Measurements from ENCODE around the gene BCKDK. TPM values are rescaled to one million over a fixed set of nuclear protein-coding genes. Genes with fewer than 3 reads are reported as not detected.

BCKDK gene
- total and polyA plus RNA-seq, 2 of the 13 experiments (the other 11 are each of a cell fraction or from before 2014, with no cell fraction given) = 24.9 to 42.6 TPM

DNA sequence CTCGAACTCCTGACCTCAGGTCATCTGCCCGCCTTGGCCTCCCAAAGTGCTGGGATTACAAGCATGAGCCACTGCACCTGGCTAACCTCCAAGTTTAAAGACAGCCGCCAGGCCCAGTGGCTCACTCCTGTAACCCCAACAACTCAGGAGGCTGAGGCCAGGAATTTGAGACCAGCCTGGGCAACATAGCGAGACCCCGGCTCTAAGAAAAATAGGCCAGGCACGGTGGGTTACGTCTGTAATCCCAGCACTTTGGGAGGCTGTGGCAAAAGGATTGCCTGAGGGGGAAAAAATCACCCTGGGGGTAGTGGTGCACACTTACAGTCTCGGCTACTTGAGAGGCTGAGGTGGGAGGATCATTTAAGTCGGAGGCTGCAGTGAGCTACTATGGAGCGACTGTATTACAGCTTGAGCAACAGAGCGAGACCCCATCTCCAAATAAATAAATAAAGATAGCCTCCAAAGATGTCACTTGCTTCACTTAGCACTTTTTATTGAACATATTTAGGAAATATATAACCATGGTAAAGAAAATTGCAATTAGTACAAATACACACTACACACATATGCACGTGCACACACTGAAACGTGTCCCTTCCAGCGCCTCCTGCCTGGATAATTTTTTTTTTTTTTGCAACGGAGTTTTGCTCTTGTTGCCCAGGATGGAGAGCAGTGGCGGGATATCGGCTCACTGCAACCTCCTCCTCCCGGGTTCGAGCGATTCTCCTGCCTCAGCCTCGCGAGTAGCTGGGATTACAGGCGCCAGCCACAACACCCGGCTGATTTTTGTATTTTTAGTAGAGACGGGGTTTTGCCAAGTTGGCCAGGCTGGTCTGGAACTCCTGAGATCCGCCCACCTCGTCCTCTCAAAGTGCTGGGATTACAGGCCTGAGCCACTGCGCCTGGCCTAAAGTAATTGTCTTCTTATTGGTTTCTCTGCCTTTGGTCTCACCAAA, 1.4 kb upstream of the BCKDK start (continued):
- TF ChIP-seq, protein P1, sequence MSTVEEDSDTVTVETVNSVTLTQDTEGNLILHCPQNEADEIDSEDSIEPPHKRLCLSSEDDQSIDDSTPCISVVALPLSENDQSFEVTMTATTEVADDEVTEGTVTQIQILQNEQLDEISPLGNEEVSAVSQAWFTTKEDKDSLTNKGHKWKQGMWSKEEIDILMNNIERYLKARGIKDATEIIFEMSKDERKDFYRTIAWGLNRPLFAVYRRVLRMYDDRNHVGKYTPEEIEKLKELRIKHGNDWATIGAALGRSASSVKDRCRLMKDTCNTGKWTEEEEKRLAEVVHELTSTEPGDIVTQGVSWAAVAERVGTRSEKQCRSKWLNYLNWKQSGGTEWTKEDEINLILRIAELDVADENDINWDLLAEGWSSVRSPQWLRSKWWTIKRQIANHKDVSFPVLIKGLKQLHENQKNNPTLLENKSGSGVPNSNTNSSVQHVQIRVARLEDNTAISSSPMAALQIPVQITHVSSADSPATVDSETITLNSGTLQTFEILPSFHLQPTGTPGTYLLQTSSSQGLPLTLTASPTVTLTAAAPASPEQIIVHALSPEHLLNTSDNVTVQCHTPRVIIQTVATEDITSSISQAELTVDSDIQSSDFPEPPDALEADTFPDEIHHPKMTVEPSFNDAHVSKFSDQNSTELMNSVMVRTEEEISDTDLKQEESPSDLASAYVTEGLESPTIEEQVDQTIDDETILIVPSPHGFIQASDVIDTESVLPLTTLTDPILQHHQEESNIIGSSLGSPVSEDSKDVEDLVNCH (CRISPR knock-in tag; IDR thresholded peaks at IDR 0.05) = no peak
- no peak for TF ChIP-seq HNRNPK (IDR thresholded peaks at IDR 0.05; ENCODE audit: low read depth, low read length, poor library complexity, severe bottlenecking)
- TF ChIP-seq MYC (CRISPR knock-in tag; IDR thresholded peaks at IDR 0.05; ENCODE audit: borderline replicate concordance) = no peak
- 0 out of 2 replicates have a peak, but pooled peaks have one; percentile 6 for TF ChIP-seq ZNF746 (CRISPR knock-in tag; IDR thresholded peaks at IDR 0.05)
- no peak for TF ChIP-seq ZNF329 (CRISPR knock-in tag; IDR thresholded peaks at IDR 0.05; ENCODE audit: low read depth)
- TF ChIP-seq, protein P2, sequence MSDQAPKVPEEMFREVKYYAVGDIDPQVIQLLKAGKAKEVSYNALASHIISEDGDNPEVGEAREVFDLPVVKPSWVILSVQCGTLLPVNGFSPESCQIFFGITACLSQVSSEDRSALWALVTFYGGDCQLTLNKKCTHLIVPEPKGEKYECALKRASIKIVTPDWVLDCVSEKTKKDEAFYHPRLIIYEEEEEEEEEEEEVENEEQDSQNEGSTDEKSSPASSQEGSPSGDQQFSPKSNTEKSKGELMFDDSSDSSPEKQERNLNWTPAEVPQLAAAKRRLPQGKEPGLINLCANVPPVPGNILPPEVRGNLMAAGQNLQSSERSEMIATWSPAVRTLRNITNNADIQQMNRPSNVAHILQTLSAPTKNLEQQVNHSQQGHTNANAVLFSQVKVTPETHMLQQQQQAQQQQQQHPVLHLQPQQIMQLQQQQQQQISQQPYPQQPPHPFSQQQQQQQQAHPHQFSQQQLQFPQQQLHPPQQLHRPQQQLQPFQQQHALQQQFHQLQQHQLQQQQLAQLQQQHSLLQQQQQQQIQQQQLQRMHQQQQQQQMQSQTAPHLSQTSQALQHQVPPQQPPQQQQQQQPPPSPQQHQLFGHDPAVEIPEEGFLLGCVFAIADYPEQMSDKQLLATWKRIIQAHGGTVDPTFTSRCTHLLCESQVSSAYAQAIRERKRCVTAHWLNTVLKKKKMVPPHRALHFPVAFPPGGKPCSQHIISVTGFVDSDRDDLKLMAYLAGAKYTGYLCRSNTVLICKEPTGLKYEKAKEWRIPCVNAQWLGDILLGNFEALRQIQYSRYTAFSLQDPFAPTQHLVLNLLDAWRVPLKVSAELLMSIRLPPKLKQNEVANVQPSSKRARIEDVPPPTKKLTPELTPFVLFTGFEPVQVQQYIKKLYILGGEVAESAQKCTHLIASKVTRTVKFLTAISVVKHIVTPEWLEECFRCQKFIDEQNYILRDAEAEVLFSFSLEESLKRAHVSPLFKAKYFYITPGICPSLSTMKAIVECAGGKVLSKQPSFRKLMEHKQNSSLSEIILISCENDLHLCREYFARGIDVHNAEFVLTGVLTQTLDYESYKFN (CRISPR knock-in tag; conservative IDR thresholded peaks at IDR 0.05) = no peak
- TF ChIP-seq FOSL1 (CRISPR knock-in tag; IDR thresholded peaks at IDR 0.05; ENCODE audit: borderline replicate concordance) = no peak
- TF ChIP-seq, protein P3, sequence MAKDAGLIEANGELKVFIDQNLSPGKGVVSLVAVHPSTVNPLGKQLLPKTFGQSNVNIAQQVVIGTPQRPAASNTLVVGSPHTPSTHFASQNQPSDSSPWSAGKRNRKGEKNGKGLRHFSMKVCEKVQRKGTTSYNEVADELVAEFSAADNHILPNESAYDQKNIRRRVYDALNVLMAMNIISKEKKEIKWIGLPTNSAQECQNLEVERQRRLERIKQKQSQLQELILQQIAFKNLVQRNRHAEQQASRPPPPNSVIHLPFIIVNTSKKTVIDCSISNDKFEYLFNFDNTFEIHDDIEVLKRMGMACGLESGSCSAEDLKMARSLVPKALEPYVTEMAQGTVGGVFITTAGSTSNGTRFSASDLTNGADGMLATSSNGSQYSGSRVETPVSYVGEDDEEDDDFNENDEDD (CRISPR knock-in tag; IDR thresholded peaks at IDR 0.05; ENCODE audit: borderline replicate concordance) = no peak
- TF ChIP-seq, protein P4, sequence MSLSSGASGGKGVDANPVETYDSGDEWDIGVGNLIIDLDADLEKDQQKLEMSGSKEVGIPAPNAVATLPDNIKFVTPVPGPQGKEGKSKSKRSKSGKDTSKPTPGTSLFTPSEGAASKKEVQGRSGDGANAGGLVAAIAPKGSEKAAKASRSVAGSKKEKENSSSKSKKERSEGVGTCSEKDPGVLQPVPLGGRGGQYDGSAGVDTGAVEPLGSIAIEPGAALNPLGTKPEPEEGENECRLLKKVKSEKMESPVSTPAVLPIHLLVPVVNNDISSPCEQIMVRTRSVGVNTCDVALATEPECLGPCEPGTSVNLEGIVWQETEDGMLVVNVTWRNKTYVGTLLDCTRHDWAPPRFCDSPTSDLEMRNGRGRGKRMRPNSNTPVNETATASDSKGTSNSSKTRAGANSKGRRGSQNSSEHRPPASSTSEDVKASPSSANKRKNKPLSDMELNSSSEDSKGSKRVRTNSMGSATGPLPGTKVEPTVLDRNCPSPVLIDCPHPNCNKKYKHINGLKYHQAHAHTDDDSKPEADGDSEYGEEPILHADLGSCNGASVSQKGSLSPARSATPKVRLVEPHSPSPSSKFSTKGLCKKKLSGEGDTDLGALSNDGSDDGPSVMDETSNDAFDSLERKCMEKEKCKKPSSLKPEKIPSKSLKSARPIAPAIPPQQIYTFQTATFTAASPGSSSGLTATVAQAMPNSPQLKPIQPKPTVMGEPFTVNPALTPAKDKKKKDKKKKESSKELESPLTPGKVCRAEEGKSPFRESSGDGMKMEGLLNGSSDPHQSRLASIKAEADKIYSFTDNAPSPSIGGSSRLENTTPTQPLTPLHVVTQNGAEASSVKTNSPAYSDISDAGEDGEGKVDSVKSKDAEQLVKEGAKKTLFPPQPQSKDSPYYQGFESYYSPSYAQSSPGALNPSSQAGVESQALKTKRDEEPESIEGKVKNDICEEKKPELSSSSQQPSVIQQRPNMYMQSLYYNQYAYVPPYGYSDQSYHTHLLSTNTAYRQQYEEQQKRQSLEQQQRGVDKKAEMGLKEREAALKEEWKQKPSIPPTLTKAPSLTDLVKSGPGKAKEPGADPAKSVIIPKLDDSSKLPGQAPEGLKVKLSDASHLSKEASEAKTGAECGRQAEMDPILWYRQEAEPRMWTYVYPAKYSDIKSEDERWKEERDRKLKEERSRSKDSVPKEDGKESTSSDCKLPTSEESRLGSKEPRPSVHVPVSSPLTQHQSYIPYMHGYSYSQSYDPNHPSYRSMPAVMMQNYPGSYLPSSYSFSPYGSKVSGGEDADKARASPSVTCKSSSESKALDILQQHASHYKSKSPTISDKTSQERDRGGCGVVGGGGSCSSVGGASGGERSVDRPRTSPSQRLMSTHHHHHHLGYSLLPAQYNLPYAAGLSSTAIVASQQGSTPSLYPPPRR (CRISPR knock-in tag; IDR thresholded peaks at IDR 0.05; ENCODE audit: borderline replicate concordance) = no peak
- TF ChIP-seq ZNF496 (CRISPR knock-in tag; IDR thresholded peaks at IDR 0.05; ENCODE audit: insufficient replicate concordance) = no peak
- no peak for TF ChIP-seq NFE2L2 (IDR thresholded peaks at IDR 0.05; ENCODE audit: low read length)
- TF ChIP-seq, protein P5, sequence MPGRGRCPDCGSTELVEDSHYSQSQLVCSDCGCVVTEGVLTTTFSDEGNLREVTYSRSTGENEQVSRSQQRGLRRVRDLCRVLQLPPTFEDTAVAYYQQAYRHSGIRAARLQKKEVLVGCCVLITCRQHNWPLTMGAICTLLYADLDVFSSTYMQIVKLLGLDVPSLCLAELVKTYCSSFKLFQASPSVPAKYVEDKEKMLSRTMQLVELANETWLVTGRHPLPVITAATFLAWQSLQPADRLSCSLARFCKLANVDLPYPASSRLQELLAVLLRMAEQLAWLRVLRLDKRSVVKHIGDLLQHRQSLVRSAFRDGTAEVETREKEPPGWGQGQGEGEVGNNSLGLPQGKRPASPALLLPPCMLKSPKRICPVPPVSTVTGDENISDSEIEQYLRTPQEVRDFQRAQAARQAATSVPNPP (CRISPR knock-in tag; IDR thresholded peaks at IDR 0.05) = no peak
- TF ChIP-seq ZFP36L2 (CRISPR knock-in tag; IDR thresholded peaks at IDR 0.05) = no peak
